NCI-H2107 (cell line): ENCODE measurements around the gene SIM2.

Experiments used
- DNase-seq: peaks from one replicate; lab custom pipeline; 2025; lab: John Stamatoyannopoulos, UW

Gene SIM2

GRCh38 chr21:36766511-36766910 is 67.6 kb downstream of the SIM2 start:
- DNase-seq: no peak

- no peak for DNase-seq
Measured at GRCh38 chr21:36767096-36767495, 68.2 kb downstream of the SIM2 start.

- DNase-seq: no peak
Measured at GRCh38 chr21:36768496-36768895, 69.6 kb downstream of the SIM2 start.

DNA sequence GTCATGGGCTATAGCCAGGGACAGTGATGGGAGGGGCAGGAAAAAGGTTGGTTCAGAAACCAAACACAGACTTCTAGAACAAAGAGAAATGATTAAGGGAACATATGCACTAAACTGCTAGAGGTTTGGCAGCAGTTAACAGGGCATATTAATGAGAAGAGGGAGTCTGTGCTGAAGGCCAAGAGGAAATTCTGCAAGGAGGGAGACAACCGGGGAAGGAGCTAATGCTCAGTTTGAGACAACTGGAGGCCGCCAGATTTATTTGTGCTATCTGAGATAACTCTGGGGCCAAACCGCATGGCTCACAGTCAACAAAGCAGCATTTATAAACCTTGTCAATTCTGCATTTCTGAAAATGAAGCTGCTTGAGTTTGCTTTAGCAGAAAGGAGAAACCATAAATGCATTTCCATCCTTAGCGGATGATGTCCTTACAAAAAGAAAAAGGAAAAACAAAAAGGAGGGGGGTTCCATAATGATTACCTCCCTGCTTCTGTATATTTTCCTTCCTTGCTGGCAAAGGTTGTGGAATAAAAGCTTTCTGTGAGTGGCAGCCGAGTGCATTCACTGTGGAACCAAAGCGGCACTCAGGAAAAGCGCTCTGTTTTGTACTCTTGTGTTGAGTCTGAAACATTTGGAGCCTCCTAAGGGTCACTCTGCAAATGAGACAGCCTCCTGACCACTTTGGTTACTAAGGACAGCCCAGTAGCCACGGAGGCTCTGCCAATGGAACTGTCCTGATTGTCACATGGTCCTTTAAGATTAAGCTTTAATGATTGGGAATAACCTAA is 70.3 kb downstream of the SIM2 start:
- no peak for DNase-seq

GRCh38 chr21:36773117-36773516 is 74.2 kb downstream of the SIM2 start:
- DNase-seq: no peak

DNA sequence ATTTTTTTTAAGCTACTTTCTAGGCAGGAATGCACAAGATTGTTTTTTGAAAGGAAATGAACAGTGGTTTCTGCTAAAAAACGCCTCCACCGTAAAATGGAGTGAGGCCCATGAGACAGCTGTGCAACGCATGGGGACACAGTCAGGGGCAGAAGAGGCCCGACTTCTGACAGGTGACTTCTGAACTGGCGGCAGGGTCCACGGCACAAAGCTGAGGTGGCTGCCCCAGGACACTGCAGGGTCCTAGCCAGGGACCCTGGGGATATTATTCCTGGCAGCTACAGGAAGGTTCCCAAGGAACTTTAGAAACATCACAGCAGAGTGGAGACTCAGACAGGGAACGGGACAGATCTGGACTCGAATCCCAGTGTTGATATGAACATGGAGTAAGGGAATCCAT is 75.1 kb downstream of the SIM2 start:
- DNase-seq: no peak

- DNase-seq: no peak
Measured at GRCh38 chr21:36776981-36777617, 78.2 kb downstream of the SIM2 start.

- no peak for DNase-seq
Measured at GRCh38 chr21:36780861-36781260, 81.9 kb downstream of the SIM2 start.

DNA sequence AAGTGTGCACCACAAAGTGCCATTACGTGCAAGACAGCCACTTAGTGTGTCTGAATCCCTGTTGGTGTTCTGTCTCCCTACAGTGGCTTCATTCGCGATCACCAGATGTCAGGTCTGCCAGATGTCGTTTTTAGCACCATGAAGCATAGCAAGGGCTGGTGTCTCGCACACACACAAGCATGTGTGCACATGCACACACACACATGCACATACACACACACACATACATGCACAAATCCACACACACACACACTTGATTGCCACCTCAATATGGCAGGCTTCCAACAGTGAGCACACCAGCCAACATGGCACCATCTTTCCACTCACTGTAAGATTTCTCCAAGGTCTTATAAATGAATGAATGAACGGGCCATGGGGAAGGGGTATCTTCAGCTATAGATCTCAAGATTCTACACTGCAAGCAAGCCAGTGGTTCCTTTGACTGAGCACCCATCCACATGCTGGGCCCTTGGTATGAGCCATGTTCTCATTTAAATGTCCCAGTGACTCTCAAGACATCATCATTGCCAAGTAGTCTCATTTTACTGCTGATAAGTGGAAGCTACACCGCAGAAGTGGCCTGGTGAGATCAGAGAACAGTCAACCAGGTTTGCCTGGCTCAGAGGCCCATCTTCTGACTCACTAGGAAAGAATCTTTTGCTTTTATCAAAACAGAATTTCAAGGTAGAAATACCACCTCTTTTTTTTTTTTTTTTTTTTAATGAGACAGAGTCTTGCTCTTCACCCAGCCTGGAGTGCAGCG is 84.9 kb downstream of the SIM2 start:
- DNase-seq: no peak

- no peak for DNase-seq
Measured at GRCh38 chr21:36784947-36785346, 86.0 kb downstream of the SIM2 start.

GRCh38 chr21:36785615-36786014 is 86.7 kb downstream of the SIM2 start:
- no peak for DNase-seq

DNA sequence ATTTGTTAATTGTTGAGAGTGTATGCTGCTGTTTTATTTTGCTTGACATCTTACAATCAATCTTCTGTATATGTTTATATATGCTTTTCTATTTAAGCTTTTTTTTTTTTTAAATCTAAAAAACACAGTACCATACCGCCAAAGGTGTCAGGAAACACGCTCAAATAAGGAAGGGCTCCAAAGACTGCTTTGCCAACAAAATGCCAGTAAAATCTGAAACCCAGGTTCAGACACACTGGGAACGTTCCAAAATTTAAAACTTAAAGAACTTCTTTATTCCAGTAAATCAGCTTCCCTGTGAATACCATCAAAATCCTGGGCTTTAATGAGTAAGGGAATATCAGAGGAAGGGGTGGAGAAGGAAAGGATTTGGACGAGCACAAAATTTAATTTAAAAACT is 87.3 kb downstream of the SIM2 start:
- no peak for DNase-seq

DNA sequence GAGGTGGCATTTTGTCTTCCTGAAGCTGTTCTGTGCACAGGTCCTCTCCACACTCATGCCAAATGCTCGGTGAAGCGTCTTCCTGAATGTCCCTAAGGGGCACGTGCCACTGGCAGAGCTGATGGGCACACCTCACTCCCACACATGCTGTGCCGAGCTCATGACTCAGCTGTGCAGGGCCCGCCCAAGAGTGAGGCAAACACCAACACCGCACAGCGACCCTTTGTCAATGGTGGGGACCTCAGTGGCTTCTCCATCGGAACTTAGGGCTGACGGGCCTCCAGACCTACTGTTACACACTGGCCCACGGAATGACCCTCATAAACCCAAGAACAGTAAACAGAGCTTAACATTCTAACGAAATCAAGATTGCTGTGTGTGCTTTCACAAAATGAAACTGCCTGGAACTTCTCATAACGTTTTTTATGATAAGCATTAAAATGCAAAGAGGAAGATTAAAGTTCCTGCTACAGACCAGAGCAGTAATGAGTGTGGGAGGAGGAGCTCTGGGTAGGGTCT is 89.3 kb downstream of the SIM2 start:
- no peak for DNase-seq

- DNase-seq: no peak
Measured at GRCh38 chr21:36790616-36791015, 91.7 kb downstream of the SIM2 start.

DNA sequence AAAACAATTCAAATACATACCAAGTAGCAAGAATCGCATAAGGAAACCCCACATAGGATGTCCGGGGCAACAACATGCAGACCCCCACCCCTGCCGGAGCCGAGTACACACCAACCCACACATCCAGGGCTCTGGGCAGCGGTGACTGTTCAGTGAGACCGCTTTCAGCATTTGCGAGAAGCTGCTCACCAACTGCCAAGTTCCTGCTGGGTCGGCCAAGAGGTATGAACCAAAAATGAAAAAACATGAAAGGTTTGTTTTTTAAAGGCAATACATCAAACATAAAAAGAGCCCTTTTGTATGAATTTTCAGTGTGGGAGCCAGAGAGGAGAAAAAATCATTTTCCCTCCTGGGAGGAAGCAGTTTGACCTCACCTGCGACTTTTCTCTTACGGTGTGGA is 92.3 kb downstream of the SIM2 start:
- DNase-seq: no peak

- no peak for DNase-seq
Measured at GRCh38 chr21:36791695-36792470, 93.0 kb downstream of the SIM2 start.

- no peak for DNase-seq
Measured at GRCh38 chr21:36792505-36792967, 93.6 kb downstream of the SIM2 start.

- DNase-seq: no peak
Measured at GRCh38 chr21:36796070-36796469, 97.2 kb downstream of the SIM2 start.

DNA sequence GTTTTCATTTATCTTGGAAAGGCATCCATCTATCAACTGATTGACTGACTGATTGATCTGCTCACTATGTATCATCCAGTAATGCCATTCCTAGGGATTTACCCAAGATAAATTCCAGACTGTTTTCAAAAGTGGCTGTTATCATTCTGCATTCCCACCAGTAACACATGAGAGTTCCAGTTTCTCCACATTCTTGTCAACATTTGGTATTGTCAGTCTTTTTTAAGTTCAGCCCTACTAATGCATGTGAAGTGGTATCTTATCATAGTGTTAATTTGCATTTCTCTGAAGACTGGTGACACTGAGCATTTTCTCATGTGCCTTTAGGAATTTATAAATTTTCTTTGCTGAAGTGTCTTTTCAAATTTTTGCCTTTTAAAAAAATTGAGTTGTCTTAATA is 99.6 kb downstream of the SIM2 start:
- no peak for DNase-seq
